ENCODE measurements around the gene CHD5.

Gene CHD5

DNA sequence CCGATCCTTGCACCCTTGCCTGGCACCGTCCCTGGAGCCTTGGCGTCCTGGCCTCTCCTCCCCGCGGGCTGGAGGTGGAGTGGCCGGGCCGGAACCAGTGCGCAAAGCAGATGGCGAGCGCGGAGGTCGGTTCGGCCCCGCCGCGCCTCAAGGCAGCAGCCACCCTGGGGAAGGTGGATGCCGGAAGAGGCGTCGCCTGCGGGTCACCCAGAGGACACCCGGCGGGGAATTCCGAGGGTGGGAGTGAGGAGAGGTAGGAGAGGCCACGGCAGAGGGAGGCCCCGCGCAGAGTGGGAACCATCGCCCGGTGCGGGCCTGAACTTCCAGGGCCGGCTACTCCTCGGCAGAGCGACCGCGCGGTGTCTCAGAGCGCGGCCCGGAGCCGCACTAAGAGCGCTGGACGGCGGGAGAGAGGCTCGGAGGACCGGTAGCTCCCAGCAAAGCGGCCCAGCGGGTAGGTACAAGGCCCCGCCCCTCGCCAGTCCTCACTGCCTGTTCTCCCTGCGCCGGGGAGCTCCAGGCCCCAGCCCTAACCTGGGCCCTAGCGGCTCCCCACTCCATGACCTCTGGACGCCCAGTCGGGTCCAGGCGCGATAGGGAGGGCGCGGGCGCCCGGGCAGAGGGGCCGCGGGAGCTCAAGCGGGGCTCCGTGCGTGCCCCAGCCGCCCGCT, 25.9 kb upstream of the CHD5 start, which contains the start of gene RNF207:
Gene RNF207, plus strand, starts transcription at position 271 of the 671 bp plus-strand sequence. CDS start 417 bp downstream, outside the sequence.
- H3K4me3 ChIP-seq (ENCODE audit: low read length), result no peak within 1 kb of the TSS

DNA sequence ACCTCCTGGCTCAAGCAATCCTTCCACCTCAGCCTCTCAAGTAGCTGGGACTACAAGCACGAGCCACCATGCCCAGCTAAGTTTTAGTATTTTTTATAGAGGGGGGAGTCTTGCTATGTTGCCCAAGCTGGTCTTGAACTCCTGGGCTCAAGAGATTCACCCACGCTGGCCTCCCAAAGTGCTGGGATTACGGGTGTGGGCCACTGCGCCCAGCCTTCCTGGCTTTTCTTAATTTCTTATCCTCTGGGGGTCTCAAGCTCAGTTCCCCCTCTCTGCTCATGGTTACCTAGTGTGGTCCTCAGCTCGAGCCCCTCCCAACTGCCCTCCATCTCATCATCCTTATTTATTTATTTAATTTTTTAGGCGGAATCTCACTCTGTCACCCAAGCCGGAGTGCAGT, 22.1 kb upstream of the CHD5 start:
- DNase-seq (ENCODE audit: low read depth, low spot score), result no peak
- no peak overlapping the region for H3K4me3 ChIP-seq (ENCODE audit: low read length)

More for the DNA sequence above, 25.9 kb upstream of the CHD5 start, which contains the start of gene RNF207:
- no peak for DNase-seq (ENCODE audit: low read depth, low spot score)

DNA sequence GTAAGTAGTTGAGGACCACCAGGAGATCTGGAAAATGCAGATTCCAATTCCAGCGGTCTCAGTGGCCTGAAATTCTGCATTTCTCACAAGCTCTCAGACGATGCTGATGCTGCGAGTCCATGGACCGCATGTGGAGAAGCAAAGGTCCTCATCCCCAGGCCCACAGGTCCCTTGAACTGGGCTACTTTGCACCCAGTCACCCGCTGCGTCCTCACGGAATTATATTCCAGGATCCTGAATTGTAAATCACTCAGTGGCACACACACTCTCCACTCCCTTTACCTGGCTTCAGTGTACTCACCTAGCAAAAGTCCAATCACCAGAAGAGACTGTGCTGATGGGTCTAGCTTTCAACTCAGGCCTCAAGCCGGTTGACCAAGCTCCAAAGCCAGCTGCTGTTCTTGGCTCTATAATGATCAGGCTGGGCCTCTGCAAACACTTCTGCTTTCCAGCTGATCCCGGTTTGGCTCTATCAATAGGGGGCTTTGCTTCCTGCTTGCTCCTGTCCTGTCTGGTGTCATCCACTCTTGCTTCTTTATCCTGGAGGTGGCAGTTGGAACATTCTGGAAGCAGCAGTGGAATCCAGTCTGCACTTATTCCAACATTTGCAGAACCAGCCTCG, 20.2 kb upstream of the CHD5 start:
- peak overlapping the region; percentile 83 for H3K4me3 ChIP-seq (ENCODE audit: low read length)
- DNase-seq (ENCODE audit: low read depth, low spot score), result no peak

DNA sequence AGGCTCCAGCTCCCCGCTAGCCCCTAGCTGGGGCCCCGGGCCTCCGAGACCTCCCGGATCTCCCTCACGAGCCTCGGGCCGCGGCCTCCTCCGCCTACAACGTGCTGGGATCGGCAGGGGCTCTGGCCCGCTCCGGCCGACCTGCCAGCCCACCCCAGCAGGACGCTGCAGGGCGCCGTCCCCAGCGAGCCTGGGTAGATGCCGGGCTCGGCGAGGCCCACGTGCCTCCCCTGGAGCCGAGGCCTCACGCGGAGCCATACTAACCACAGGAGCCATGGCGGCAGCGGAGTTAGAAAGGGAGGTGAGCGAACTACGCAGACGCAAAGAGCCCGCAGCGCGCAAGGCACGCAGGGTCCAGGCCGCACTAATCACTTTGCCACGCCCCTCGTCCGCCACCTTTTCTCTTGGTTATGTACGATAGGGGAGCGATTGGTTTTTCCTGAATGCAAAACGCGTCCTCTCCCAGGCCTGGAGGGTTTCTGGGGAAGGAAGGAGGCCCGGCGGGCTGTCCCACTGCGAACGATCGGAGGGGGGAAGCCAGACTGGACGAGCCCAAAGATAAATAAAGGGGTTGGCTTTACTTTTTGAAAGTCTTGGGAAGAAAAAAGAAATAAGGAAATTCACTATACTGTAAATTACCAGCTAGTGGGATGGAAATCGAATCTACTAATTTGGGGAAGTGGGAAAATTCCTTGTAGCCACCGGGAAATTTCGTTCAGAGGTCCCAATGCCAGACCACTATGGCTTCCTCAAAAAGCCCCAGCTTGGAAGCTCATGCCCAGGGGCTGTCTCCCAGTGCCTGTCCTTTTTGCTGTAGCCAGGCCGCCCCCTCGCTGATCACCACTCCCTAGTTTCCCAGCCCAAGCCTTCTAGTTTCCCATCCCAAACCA, 19.4 kb upstream of the CHD5 start, which contains the start of gene RPL22:
Gene RPL22, minus strand, starts transcription at position 298 of the 890 bp plus-strand sequence. Its CDS starts 22 bp downstream, at position 276.
- DNase-seq (ENCODE audit: low read depth, low spot score), result peak; percentile 100
- peak within 1 kb of the TSS; percentile 83 for H3K4me3 ChIP-seq (ENCODE audit: low read length)

DNA sequence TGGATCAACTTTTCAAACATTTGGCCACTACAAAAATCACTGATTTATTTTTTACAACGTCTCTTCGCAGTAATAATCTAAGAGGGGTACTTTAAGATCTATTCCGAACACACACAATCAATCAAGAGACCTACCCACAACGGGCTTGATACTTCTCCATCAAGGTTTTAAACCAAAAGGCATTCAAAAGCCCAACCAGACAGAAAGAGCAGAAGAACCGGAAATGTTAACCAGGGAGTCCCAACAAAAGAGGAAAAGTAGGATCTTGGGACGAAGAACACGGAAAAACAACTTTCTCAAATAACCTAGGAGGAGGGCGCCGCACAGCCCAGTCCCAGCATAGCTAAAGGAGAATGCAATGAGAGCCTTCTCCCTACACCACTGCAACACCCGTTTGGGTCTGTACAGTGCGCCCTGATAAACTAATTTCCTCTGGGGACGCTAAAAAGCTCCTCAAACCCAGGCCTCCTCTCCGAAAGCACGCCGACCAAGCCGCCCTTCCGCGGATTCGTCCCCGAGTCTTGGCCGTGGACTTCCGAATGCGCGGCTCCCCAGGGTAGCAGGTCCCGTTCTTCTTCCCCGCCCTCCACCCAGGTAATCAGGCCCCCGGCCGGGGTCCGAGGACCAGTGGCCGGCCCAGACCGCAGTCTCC, 18.7 kb upstream of the CHD5 start:
- DNase-seq (ENCODE audit: low read depth, low spot score), result no peak

GRCh38 chr1:6197746-6198427, 17.8 kb upstream of the CHD5 start:
- no peak for DNase-seq (ENCODE audit: low read depth, low spot score)
- peak overlapping the region; percentile 83 for H3K4me3 ChIP-seq (ENCODE audit: low read length)

More for the DNA sequence above, 18.7 kb upstream of the CHD5 start:
- peak overlapping the region; percentile 83 for H3K4me3 ChIP-seq (ENCODE audit: low read length)

DNA sequence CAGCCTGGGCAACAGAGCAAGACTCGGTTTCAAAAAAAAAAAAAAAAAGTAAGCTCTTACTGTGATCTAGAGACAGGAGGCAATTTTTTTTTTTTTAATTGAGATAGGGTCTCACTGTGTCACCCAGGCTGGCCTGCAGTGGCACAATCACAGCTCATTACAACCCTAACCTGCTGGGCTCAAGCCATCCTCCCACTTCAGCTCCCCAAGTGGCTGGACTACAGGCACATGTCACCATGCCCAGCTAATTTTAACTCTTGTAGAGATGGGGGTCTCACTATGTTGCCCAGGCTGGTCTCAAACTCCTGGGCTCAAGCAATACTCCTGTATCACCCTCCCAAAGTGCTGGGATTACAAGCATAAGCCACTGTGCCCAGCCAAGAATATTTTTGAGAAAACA, 11.8 kb upstream of the CHD5 start:
- H3K4me3 ChIP-seq (ENCODE audit: low read length), result no peak overlapping the region
- DNase-seq (ENCODE audit: low read depth, low spot score), result no peak

GRCh38 chr1:6188466-6188865, 8.3 kb upstream of the CHD5 start:
- DNase-seq (ENCODE audit: low read depth, low spot score), result no peak
- no peak overlapping the region for H3K4me3 ChIP-seq (ENCODE audit: low read length)

DNA sequence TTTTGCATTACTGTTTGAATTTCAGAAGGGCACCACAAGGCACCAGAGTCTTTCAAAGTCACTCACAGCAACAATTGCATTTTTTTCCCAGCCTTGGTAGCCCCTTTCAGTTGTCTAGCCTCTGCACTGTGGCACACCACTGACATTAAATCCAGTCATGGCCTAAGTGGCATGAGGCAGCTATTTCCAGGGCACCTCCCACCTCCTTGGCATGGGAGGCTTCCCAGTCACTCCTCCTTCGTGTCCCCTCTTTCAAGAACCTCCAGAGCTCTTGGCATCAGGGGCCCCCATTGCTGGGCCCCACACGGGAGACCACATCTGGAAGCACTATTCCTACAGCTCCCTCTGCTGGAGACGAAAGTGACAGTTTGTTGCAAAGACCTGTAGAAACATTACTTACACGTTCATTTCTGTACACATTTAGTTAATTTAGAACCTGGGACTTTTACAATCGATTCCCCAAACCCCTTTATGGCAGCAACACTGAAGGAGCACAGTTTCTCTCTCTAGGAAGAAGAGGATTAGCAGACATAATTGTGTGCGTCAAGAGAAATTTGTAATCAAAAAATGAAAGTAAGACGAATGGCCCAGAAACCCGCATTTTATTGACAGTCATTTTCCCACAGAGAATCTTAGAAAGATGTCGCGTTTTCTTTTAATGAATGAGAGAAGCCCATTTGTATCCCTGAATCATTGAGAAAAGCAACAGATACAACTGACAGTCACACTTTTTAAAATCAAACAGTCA, 5.7 kb upstream of the CHD5 start:
- peak; percentile 51 for DNase-seq (ENCODE audit: low read depth, low spot score)
- H3K4me3 ChIP-seq (ENCODE audit: low read length), result no peak overlapping the region

DNA sequence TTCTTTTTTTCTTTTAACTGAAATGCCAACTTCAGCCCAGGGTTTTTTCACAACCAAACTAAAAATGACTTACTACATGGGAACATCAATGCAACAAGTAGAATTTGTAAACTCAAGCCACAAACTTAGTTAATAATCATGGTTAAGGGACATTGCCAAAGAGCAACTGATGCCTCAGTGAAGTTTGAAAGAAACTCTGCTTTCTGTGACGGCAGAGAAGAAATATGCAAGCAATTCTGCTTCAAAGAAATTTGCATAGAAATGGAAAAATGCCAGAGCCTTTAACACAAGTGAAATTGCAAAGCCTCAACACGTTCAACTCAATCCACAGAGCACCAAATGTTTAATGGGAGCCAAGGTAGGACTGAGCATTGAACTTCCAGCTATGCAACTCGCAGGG, 5.0 kb upstream of the CHD5 start:
- DNase-seq (ENCODE audit: low read depth, low spot score), result no peak
- H3K4me3 ChIP-seq (ENCODE audit: low read length), result no peak overlapping the region

GRCh38 chr1:6184083-6184783, 4.1 kb upstream of the CHD5 start:
- DNase-seq (ENCODE audit: low read depth, low spot score), result no peak
- H3K4me3 ChIP-seq (ENCODE audit: low read length), result no peak overlapping the region

GRCh38 chr1:6183520-6183989, 3.4 kb upstream of the CHD5 start:
- no peak overlapping the region for H3K4me3 ChIP-seq (ENCODE audit: low read length)
- DNase-seq (ENCODE audit: low read depth, low spot score), result no peak

GRCh38 chr1:6181347-6181770, 1.2 kb upstream of the CHD5 start:
- no peak for DNase-seq (ENCODE audit: low read depth, low spot score)
- no peak overlapping the region for H3K4me3 ChIP-seq (ENCODE audit: low read length)

GRCh38 chr1:6180707-6181311, 688 bp upstream of the CHD5 start:
- DNase-seq (ENCODE audit: low read depth, low spot score), result no peak
- no peak overlapping the region for H3K4me3 ChIP-seq (ENCODE audit: low read length)

DNA sequence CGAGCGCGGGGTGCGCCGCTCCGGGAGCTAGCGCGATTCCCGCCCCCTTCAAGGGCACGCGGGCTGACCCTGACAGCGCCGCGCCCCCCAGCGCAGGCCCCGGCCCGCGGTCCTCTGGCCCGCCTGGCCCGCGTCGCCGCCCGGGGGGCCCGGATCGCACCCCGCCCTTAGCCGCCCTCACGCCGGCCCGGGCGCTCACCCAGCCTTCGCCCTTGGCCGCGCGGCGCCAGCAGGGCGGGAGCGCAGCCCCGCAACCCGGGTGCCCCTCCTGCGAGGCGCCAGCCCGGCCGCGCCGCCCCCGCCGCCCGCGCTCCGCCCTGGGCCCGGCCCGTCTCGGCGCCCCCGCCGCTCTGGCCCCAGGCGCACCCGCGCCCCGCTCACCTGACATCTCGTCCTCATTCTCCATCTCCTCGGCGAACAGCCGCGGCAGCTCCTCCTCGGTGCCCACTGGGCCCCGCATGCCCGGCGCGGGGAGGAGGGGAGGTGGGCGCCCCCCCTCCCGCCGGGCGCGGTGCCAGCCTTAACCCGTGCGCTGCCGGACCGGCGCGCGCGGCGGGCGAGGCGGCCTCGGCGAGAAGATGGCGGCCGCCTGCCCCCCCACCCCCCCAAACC, 451 bp downstream of the CHD5 start:
- DNase-seq (ENCODE audit: low read depth, low spot score), result no peak
- H3K4me3 ChIP-seq (ENCODE audit: low read length), result no peak overlapping the region

- no peak overlapping the region for H3K4me3 ChIP-seq (ENCODE audit: low read length)
- DNase-seq (ENCODE audit: low read depth, low spot score), result no peak
Observed at GRCh38 chr1:6178751-6179563, 1.2 kb downstream of the CHD5 start.
